GM12891 (cell line): ENCODE measurements around the gene ADAMTS17.

Source experiments
- PAX5 ChIP-seq: IDR thresholded peaks from 2 replicates; pipeline ENCODE4 v1.6.1; 2011; ENCODE audit warnings: low read length, moderate library complexity, mild to moderate bottlenecking; ENCODE audit not compliant: insufficient read depth, severe bottlenecking
- POLR2A ChIP-seq: IDR thresholded peaks from 2 replicates; pipeline ENCODE4 v1.6.1; 2011; ENCODE audit warnings: low read depth, low read length, control low read depth
- POLR2AphosphoS5 ChIP-seq: IDR thresholded peaks from 2 replicates; pipeline ENCODE4 v1.6.1; 2011; ENCODE audit warnings: low read depth, low read length, control low read depth
- POU2F2 ChIP-seq: IDR thresholded peaks from 2 replicates; pipeline ENCODE4 v1.6.1; 2011; ENCODE audit warnings: low read depth, mild to moderate bottlenecking, control low read depth, low read length, moderate library complexity
- SPI1 ChIP-seq: IDR thresholded peaks from 2 replicates; pipeline ENCODE4 v1.6.1; 2011; ENCODE audit warnings: low read depth, low read length, control low read depth
- TAF1 ChIP-seq: IDR thresholded peaks from 2 replicates; pipeline ENCODE4 v1.6.1; 2011; ENCODE audit warnings: low read depth, low read length, control low read depth

GRCh38 chr15:100038736-100039135 is 303.0 kb downstream of the ADAMTS17 start:
- TF ChIP-seq PAX5: no peak
- TF ChIP-seq POLR2AphosphoS5: no peak
- TF ChIP-seq TAF1: no peak
- TF ChIP-seq POLR2A: no peak
- TF ChIP-seq SPI1: no peak
- no peak for TF ChIP-seq POU2F2
